HepG2 (cell line): ENCODE data around the gene NOTUM. TPM values are rescaled to one million over a fixed set of nuclear protein-coding genes. Genes with fewer than 3 reads are reported as not detected.
A peak's percentile ranks its signal among the peaks of the same experiment; 100 is the strongest.

Experiments used
- HCFC1 ChIP-seq: fragments of 150-350 bp; IDR thresholded peaks from 2 replicates; pipeline ENCODE4 v1.6.1; 2014; ENCODE audit warnings: low read depth, low read length
- MEIS1 ChIP-seq: sonication (generic); formaldehyde crosslinking; IDR thresholded peaks from 2 replicates; pipeline ENCODE4 v1.9.0; 2021; ENCODE audit warnings: mild to moderate bottlenecking, missing genetic modification reagents, moderate library complexity, borderline replicate concordance
- MZF1 ChIP-seq: sonication (generic); formaldehyde crosslinking; IDR thresholded peaks from 2 replicates; pipeline ENCODE4 v1.8.1; 2023; ENCODE audit warnings: mild to moderate bottlenecking, missing genetic modification reagents, borderline replicate concordance
- RELA ChIP-seq: sonication (generic); formaldehyde crosslinking; IDR thresholded peaks from 2 replicates; pipeline ENCODE4 v1.4.0; 2020; ENCODE audit warnings: missing genetic modification reagents
- REXO4 ChIP-seq: sonication (generic); formaldehyde crosslinking; IDR thresholded peaks from 2 replicates; pipeline ENCODE4 v1.8.0; 2022; ENCODE audit warnings: missing genetic modification reagents, mild to moderate bottlenecking, borderline replicate concordance
- SALL1 ChIP-seq: sonication (generic); formaldehyde crosslinking; IDR thresholded peaks from 2 replicates; pipeline ENCODE4 v1.8.0; 2022; ENCODE audit warnings: mild to moderate bottlenecking, missing genetic modification reagents
- SMARCE1 ChIP-seq: fragments of 450-650 bp; IDR thresholded peaks from 2 replicates; pipeline ENCODE4 v1.6.1; 2017; ENCODE audit warnings: borderline replicate concordance
- TBP ChIP-seq: sonication (generic); formaldehyde crosslinking; IDR thresholded peaks from 2 replicates; pipeline ENCODE4 v1.5.0; 2020; ENCODE audit warnings: missing genetic modification reagents
- ZNF775 ChIP-seq: sonication (generic); formaldehyde crosslinking; IDR thresholded peaks from 2 replicates; pipeline ENCODE4 v1.4.0; 2020; ENCODE audit warnings: missing genetic modification reagents, mild to moderate bottlenecking, moderate library complexity, borderline replicate concordance
- ZSCAN21 ChIP-seq: sonication (generic); formaldehyde crosslinking; IDR thresholded peaks from 2 replicates; pipeline ENCODE4 v1.8.0; 2022; ENCODE audit warnings: mild to moderate bottlenecking, missing genetic modification reagents, moderate library complexity, borderline replicate concordance
- polyA plus RNA-seq, 8 experiments: library from polyadenylated mRNA; depleted of rRNA in 3 of 8; stranded (reverse) in 7 of 8; unstranded in 1 of 8; fragments of >200 nt; fragmentation: Illumina TruSeq in 4 of 8; extraction: Trizol in 4 of 8; gene quantifications; 2 replicates each; pipeline versions ENCODE4 v1.2.1 to v1.2.3, GENCODE V29; 2011 to 2016; ENCODE audit warnings: low read depth in 4 of 8, missing spikeins in 1 of 8, mixed read lengths in 1 of 8; ENCODE audit not compliant: insufficient read depth in 1 of 8
- total RNA-seq, 5 experiments: library from RNA; depleted of rRNA; stranded (reverse); fragments of >200 nt; fragmentation: Illumina TruSeq; extraction: Trizol; gene quantifications; 2 replicates each; pipeline ENCODE4 v1.2.3, GENCODE V29; 2016; ENCODE audit warnings: low read depth in 1 of 5
- TF ChIP-seq, protein P1 (sequence below): sonication (generic); formaldehyde crosslinking; IDR thresholded peaks from 2 replicates; pipeline ENCODE4 v1.5.0; 2020; ENCODE audit warnings: mild to moderate bottlenecking, missing genetic modification reagents
- TF ChIP-seq, protein P2 (sequence below): sonication (generic); formaldehyde crosslinking; IDR thresholded peaks from 2 replicates; pipeline ENCODE4 v1.4.0; 2020; ENCODE audit warnings: missing genetic modification reagents
- TF ChIP-seq, protein P3 (sequence below): sonication (generic); formaldehyde crosslinking; IDR thresholded peaks from 2 replicates; pipeline ENCODE4 v1.5.1; 2020; ENCODE audit warnings: mild to moderate bottlenecking, missing genetic modification reagents, moderate library complexity
- TF ChIP-seq, protein P4 (sequence below): IDR thresholded peaks from 2 replicates; pipeline ENCODE4 v1.6.1; 2016
- TF ChIP-seq, protein P5 (sequence below): sonication (generic); formaldehyde crosslinking; IDR thresholded peaks from 2 replicates; pipeline ENCODE4 v1.4.0; 2020; ENCODE audit warnings: missing genetic modification reagents, borderline replicate concordance
- TF ChIP-seq, protein P6 (sequence below): IDR thresholded peaks from 2 replicates; pipeline ENCODE4 v1.6.1; 2016; ENCODE audit warnings: mild to moderate bottlenecking

Gene NOTUM
- total and polyA plus RNA-seq, 2 of the 13 experiments (the other 11 are each of a cell fraction or from before 2014, with no cell fraction given) = 150 to 160 TPM

DNA sequence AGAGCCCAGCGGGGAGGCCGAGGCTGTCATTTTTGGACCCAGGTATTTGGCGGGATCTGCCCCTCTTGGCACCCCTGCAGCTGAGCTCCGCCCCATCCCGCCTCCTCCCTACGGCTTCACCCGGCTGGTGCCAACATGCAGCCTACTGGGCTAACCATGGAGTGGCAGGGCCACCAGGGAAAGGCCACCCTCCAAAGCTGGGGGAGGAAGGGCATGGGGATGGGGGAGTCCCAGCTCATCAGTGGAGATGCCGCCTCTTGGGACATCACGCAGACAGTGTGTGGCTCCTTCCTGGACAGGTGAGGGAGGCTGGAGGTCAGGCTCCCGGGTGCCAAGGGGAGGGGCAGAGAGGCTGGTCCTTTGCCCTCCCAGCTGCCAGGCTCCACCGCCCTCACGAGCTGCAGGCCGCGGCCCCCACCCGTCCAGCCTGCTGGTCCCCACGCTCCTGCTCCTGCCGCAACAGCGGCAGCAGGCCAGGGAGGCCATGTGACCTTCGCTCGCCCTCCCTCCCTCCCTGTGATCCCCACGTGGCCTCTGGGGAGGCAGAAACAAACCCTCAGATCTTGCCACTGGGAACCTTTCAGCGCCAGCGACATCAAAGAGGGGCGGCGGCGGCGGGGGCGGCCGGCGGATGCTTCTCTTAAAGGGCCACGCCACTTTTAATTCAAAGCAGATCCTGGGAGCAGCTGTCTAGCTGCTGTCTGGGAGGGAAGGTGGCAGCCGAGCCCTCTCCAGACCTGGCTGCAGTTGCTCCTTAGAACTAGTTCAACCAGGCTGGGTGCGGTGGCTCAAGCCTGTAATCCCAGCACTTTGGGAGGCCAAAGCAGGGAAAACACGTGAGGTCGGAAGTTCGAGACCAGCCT, 6.8 kb upstream of the NOTUM start (continued):
- TF ChIP-seq, protein P1, sequence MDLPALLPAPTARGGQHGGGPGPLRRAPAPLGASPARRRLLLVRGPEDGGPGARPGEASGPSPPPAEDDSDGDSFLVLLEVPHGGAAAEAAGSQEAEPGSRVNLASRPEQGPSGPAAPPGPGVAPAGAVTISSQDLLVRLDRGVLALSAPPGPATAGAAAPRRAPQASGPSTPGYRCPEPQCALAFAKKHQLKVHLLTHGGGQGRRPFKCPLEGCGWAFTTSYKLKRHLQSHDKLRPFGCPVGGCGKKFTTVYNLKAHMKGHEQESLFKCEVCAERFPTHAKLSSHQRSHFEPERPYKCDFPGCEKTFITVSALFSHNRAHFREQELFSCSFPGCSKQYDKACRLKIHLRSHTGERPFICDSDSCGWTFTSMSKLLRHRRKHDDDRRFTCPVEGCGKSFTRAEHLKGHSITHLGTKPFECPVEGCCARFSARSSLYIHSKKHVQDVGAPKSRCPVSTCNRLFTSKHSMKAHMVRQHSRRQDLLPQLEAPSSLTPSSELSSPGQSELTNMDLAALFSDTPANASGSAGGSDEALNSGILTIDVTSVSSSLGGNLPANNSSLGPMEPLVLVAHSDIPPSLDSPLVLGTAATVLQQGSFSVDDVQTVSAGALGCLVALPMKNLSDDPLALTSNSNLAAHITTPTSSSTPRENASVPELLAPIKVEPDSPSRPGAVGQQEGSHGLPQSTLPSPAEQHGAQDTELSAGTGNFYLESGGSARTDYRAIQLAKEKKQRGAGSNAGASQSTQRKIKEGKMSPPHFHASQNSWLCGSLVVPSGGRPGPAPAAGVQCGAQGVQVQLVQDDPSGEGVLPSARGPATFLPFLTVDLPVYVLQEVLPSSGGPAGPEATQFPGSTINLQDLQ = peak; percentile 88; the same call in 1 of the 2 replicates
- 0 out of 2 replicates have a peak, but pooled peaks have one; percentile 53 for TF ChIP-seq RELA (CRISPR knock-in tag)
- TF ChIP-seq REXO4 = no peak
- TF ChIP-seq ZSCAN21 (CRISPR knock-in tag) = peak; percentile 95
- TF ChIP-seq, protein P2, sequence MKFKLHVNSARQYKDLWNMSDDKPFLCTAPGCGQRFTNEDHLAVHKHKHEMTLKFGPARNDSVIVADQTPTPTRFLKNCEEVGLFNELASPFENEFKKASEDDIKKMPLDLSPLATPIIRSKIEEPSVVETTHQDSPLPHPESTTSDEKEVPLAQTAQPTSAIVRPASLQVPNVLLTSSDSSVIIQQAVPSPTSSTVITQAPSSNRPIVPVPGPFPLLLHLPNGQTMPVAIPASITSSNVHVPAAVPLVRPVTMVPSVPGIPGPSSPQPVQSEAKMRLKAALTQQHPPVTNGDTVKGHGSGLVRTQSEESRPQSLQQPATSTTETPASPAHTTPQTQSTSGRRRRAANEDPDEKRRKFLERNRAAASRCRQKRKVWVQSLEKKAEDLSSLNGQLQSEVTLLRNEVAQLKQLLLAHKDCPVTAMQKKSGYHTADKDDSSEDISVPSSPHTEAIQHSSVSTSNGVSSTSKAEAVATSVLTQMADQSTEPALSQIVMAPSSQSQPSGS = peak; percentile 81
- TF ChIP-seq, protein P3, sequence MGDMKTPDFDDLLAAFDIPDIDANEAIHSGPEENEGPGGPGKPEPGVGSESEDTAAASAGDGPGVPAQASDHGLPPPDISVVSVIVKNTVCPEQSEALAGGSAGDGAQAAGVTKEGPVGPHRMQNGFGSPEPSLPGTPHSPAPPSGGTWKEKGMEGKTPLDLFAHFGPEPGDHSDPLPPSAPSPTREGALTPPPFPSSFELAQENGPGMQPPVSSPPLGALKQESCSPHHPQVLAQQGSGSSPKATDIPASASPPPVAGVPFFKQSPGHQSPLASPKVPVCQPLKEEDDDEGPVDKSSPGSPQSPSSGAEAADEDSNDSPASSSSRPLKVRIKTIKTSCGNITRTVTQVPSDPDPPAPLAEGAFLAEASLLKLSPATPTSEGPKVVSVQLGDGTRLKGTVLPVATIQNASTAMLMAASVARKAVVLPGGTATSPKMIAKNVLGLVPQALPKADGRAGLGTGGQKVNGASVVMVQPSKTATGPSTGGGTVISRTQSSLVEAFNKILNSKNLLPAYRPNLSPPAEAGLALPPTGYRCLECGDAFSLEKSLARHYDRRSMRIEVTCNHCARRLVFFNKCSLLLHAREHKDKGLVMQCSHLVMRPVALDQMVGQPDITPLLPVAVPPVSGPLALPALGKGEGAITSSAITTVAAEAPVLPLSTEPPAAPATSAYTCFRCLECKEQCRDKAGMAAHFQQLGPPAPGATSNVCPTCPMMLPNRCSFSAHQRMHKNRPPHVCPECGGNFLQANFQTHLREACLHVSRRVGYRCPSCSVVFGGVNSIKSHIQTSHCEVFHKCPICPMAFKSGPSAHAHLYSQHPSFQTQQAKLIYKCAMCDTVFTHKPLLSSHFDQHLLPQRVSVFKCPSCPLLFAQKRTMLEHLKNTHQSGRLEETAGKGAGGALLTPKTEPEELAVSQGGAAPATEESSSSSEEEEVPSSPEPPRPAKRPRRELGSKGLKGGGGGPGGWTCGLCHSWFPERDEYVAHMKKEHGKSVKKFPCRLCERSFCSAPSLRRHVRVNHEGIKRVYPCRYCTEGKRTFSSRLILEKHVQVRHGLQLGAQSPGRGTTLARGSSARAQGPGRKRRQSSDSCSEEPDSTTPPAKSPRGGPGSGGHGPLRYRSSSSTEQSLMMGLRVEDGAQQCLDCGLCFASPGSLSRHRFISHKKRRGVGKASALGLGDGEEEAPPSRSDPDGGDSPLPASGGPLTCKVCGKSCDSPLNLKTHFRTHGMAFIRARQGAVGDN (CRISPR knock-in tag) = peak; percentile 95
- no peak for TF ChIP-seq HCFC1
- TF ChIP-seq SMARCE1 = no peak
- TF ChIP-seq ZNF775 (CRISPR knock-in tag) = no peak
- no peak; the same call in 1 of the 2 replicates for TF ChIP-seq MEIS1 (CRISPR knock-in tag)
- TF ChIP-seq MZF1 (CRISPR knock-in tag) = 0 out of 2 replicates have a peak, but pooled peaks have one; percentile 70
- TF ChIP-seq, protein P4, sequence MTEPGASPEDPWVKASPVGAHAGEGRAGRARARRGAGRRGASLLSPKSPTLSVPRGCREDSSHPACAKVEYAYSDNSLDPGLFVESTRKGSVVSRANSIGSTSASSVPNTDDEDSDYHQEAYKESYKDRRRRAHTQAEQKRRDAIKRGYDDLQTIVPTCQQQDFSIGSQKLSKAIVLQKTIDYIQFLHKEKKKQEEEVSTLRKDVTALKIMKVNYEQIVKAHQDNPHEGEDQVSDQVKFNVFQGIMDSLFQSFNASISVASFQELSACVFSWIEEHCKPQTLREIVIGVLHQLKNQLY (CRISPR knock-in tag) = peak; percentile 99
- peak; percentile 97 for TF ChIP-seq SALL1 (CRISPR knock-in tag)
- TF ChIP-seq TBP (CRISPR knock-in tag) = peak; percentile 88; the same call in 1 of the 2 replicates
- TF ChIP-seq, protein P5, sequence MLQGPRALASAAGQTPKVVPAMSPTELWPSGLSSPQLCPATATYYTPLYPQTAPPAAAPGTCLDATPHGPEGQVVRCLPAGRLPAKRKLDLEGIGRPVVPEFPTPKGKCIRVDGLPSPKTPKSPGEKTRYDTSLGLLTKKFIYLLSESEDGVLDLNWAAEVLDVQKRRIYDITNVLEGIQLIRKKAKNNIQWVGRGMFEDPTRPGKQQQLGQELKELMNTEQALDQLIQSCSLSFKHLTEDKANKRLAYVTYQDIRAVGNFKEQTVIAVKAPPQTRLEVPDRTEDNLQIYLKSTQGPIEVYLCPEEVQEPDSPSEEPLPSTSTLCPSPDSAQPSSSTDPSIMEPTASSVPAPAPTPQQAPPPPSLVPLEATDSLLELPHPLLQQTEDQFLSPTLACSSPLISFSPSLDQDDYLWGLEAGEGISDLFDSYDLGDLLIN (CRISPR knock-in tag) = peak; percentile 87; the same call in 1 of the 2 replicates
- TF ChIP-seq, protein P6, sequence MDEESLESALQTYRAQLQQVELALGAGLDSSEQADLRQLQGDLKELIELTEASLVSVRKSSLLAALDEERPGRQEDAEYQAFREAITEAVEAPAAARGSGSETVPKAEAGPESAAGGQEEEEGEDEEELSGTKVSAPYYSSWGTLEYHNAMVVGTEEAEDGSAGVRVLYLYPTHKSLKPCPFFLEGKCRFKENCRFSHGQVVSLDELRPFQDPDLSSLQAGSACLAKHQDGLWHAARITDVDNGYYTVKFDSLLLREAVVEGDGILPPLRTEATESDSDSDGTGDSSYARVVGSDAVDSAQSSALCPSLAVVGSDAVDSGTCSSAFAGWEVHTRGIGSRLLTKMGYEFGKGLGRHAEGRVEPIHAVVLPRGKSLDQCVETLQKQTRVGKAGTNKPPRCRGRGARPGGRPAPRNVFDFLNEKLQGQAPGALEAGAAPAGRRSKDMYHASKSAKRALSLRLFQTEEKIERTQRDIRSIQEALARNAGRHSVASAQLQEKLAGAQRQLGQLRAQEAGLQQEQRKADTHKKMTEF (CRISPR knock-in tag) = peak; percentile 96
